ENCODE measurements around the gene SLC39A9.

Gene SLC39A9

GRCh38 chr14:69354383-69355153 lies 43.9 kb upstream of the SLC39A9 start:
- TF ChIP-seq CTCF (IDR thresholded peaks at IDR 0.05; ENCODE audit: insufficient read depth, low read depth, low read length, missing control alignments), result no peak
- H3K4me3 ChIP-seq (ENCODE audit: low read depth, low read length), result peak overlapping the region; percentile 51
- DNase-seq (ENCODE audit: low read depth), result peak; percentile 95

- peak overlapping the region; percentile 51 for H3K4me3 ChIP-seq (ENCODE audit: low read depth, low read length)
- no peak for TF ChIP-seq CTCF (IDR thresholded peaks at IDR 0.05; ENCODE audit: insufficient read depth, low read depth, low read length, missing control alignments)
- DNase-seq (ENCODE audit: low read depth), result no peak
Measured at GRCh38 chr14:69355154-69355597, 43.3 kb upstream of the SLC39A9 start.

DNA sequence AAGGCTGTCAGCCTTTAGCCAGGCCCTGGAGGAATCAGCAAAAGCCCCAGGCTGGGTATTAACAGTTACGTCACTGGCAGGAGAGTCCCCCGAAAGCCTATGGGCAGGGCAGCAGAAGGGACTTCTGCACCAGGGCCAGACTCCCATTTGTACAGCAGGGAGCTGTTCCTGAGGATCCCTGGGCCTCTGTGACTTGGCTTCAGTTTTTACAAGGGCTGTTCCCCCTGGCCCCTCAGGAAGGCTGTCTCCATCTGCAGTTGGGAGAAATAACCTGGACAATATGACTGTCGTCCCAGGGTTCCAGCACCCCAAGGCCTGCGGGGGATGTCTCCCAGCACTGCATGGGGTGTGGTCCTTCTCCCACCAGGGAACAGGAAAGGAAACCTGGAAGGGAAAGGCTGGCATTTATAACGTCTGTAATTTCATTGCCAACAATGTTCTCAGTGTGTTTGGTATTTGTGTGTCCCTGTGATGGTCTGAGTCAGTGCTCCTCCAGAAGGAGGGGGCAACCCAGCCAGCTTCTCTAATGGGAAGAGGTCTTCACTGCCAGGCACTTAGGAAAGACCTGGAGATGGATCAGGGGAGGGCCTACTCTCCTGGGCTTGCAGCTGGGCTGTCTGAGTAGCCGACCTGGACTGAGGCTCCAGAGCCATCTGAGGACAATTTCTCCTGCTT lies 42.7 kb upstream of the SLC39A9 start:
- DNase-seq (ENCODE audit: low read depth), result peak; percentile 28
- TF ChIP-seq CTCF (IDR thresholded peaks at IDR 0.05; ENCODE audit: insufficient read depth, low read depth, low read length, missing control alignments), result no peak
- H3K4me3 ChIP-seq (ENCODE audit: low read depth, low read length), result peak overlapping the region; percentile 51

DNA sequence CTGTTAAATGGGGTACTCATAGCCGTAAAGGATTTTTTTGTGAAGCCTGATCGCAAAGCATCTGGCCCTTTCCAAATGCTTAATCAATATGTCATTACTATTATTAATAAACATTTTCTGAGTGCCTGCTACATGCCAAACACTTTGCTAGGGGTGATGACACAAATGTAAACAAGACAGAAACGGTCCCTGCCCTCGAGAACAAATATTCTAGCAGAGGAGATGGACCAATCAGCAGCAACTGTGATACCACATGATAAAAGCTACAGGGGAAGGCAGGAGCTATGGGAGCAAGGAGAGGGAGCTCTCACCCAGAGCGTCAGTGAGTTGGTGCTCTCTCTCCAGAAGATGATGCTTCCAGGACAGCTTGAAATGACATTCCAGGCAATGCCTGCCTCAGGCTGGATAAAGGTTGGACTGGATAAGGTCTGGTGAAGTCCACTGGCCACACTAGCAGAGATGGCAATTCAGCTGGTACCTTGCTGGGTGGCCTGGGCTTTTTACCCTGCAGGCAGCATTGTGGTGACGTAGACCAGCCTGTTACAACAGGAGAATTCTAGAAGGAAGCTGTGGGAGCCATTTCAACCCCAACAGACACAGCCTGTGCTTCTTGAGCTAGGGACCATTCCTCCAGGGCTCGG lies 41.5 kb upstream of the SLC39A9 start:
- no peak for DNase-seq (ENCODE audit: low read depth)
- H3K4me3 ChIP-seq (ENCODE audit: low read depth, low read length), result no peak overlapping the region
- no peak for TF ChIP-seq CTCF (IDR thresholded peaks at IDR 0.05; ENCODE audit: insufficient read depth, low read depth, low read length, missing control alignments)

DNA sequence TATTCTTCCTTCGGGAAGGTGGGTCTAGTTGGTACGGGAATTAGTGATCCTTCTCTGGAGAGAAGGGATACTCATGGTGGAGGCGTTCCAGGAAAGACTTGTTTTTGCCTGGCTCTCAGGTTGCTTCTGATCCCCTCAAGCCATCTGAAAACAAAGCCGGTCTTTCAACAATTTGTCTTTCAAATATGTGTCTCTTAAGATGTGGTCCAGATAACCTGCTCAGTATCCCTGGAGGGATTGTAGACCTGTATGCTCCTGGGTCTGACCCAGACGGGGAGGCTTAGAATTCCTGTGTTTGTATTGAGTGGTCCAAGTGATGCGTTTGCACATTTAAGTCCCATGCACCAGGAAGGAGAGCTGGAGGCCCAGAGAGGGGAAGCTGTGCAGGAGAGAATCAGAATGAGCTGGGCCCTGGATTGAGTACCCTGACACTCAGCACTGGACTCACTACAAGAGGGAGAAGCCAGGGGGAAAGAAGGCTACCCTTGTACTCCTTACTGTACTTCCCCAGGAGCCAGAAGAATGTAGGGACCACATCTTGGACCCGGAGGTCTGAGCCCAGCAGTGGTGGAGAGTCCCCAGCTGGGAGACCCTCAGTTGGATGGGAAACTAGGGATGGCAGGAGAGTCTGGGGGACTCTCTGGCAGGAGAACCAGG lies 40.8 kb upstream of the SLC39A9 start:
- no peak overlapping the region for H3K4me3 ChIP-seq (ENCODE audit: low read depth, low read length)
- no peak for TF ChIP-seq CTCF (IDR thresholded peaks at IDR 0.05; ENCODE audit: insufficient read depth, low read depth, low read length, missing control alignments)
- no peak for DNase-seq (ENCODE audit: low read depth)

DNA sequence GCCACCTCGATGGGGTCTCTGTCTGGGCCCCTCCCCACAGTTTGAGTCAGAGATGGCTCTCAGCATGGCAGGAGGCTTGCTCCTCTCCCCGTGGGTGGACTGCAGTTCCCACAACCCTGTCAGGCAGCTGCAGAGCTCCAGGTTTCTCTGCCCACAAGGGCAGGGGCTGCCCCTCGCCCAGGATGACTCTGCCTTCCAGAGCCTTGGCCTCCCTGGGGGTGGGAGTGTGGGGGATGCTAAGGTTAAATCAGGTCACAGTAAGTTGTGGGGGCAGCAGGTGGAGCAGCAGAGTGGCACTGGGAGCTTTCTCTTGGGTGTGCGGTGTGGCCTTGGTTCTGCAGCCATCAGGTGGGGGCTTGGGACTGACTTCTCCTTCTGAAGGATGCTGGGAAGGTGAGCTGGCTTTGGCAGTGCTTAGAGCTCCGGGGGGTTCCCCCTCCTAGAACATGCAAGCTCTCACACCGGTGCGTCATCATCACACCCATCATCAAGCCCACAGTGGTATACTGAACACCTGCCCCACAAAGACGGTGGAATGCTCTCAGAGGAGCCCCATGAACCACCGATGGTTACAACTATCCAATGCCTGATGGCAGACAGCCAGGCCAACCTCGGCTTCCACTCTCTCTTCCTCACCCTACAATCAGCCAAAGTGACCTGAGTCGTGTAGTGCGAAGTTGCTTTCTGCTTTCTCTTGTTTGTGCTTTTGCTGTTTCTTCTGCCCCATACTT lies 40.1 kb upstream of the SLC39A9 start:
- no peak overlapping the region for H3K4me3 ChIP-seq (ENCODE audit: low read depth, low read length)
- DNase-seq (ENCODE audit: low read depth), result peak; percentile 56
- TF ChIP-seq CTCF (IDR thresholded peaks at IDR 0.05; ENCODE audit: insufficient read depth, low read depth, low read length, missing control alignments), result no peak

Data from GM12865 (cell line).